ENCODE measurements around the gene LRRK1. TPM values are rescaled to one million over a fixed set of nuclear protein-coding genes. Genes with fewer than 3 reads are reported as not detected.

The LRRK1 gene
- total RNA-seq, 3 donors from 2014 or later (not counting 1 experiment from before 2014, with no cell fraction given): 1.2 to 5.5 (median 3.2) TPM

DNA sequence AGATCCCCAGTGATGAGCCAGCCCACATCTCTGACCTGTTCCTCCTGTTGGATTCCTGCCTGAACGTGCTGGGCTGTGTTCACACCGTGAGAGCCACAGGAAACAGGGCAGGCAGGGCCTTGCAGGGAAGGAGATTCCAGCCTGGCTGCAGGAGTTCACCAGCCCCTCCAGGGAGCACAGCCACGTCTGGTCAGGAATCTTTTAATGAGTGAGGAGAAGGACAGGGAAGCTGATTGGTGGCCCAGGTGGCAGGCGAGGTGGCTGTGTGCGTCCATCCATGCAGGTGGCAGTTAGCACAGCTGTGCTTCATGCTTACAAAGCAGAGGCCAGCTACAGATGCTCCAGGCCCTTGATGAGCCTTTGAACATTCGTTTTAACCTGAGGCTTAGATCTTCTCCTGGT, 10.5 kb downstream of the LRRK1 start:
- H3K9me3 ChIP-seq (ENCODE audit: control insufficient read depth, insufficient read depth, low read length): no peaks in the 10 kb centered on the region
- Mint-ChIP-seq H3K4me1 (no peaks in the 10 kb centered on the region), H3K9me3 (no peaks in the 10 kb centered on the region), H3K4me3 (no peak overlapping the region), H3K27me3 (ENCODE audit: low read depth in 2 of 2) (peaks cover 2% of the 10 kb centered on the region in 2 donors), H3K27ac (no peak overlapping the region), H3K36me3 (no peaks in the 10 kb centered on the region)
- WGBS (ENCODE audit: insufficient coverage): 55% methylated on average over 6 of the region's 6 CpGs
- H3K4me3 ChIP-seq (ENCODE audit: low read length): no peak overlapping the region
- H3K36me3 ChIP-seq (ENCODE audit: control insufficient read depth, insufficient read depth, low read length): no peaks in the 10 kb centered on the region
- H3K4me1 ChIP-seq (ENCODE audit: control insufficient read depth, insufficient read depth, low read length): peaks cover 4% of the 10 kb centered on the region
- TF ChIP-seq, protein P1, sequence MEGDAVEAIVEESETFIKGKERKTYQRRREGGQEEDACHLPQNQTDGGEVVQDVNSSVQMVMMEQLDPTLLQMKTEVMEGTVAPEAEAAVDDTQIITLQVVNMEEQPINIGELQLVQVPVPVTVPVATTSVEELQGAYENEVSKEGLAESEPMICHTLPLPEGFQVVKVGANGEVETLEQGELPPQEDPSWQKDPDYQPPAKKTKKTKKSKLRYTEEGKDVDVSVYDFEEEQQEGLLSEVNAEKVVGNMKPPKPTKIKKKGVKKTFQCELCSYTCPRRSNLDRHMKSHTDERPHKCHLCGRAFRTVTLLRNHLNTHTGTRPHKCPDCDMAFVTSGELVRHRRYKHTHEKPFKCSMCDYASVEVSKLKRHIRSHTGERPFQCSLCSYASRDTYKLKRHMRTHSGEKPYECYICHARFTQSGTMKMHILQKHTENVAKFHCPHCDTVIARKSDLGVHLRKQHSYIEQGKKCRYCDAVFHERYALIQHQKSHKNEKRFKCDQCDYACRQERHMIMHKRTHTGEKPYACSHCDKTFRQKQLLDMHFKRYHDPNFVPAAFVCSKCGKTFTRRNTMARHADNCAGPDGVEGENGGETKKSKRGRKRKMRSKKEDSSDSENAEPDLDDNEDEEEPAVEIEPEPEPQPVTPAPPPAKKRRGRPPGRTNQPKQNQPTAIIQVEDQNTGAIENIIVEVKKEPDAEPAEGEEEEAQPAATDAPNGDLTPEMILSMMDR (IDR thresholded peaks at IDR 0.05): no peak
- ATAC-seq (no peak), DNase-seq (no peak)
- H3K27ac ChIP-seq (ENCODE audit: low read length): no peak overlapping the region
- H3K27me3 ChIP-seq (ENCODE audit: control insufficient read depth, insufficient read depth, low read length): no peaks in the 10 kb centered on the region
- intact Hi-C loops (cut with micrococcal nuclease): no loop called here

DNA sequence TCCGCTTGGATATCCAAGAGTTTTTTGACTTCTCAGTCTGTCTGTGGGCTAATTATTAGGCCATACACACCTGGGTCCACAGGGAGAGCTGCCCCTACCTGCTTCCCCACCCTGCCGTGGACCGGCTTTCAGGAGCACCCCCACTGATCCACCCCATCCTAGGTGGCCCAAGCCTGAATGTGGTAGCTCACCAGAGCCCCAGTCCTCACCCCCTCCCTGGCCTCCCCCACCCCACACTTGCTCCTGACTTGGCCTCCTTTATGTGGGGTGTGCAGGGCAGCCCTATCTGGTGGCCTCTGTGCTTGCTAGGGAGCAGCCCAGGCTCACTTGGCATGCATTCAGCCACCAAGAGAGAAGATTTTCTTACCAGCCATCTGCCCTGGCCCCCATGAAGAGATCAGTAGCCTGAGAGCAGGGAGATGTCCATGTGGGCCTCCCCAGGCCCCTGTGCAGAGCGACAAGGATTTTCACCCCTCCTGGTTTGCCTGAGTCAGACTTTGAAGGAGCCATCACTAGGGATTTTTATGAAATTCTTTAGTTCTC, 11.2 kb downstream of the LRRK1 start:
- no peak for ATAC-seq

DNA sequence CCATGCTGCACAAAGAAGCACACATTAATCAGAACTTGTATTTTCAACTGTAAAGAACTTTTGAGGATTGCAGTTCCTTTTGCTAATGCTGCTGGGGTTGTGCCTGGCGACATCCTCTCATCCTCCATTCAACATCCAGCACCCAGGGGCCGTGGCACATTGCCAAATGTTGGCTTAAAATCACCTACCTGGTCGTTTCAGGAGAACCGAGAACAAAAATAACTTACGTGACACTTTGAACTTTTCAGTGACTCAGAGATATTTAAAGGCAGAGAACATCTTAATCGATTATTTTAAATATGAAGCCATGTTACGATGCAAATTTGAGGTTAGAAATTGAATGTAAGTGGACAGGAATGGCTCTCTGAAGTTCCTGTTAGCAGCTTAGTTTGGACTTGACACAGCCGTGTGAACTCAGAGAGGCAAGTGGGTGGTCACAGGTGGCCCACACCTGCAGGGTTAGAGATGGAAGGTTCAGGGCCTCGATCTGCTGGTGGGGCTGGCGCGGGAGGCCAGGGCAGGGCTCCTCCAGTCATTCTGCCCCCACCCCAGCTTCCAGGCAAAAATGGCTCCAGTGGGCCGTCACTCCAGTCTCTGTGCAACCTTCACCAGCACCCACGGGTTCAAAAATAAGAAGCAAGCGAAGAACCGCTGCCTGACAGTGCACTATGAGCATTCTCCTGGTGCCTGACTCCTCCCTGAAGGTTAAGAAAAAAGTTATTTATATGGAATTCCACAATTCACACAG, 12.2 kb downstream of the LRRK1 start:
- Histone ChIP-seq H3K9me3 (ENCODE audit: control insufficient read depth, insufficient read depth, low read length) (no peaks in the 10 kb centered on the region), H3K27ac (ENCODE audit: low read length) (no peak overlapping the region), H3K27me3 (ENCODE audit: control insufficient read depth, insufficient read depth, low read length) (no peaks in the 10 kb centered on the region), H3K36me3 (ENCODE audit: control insufficient read depth, insufficient read depth, low read length) (no peaks in the 10 kb centered on the region), H3K4me1 (ENCODE audit: control insufficient read depth, insufficient read depth, low read length) (peaks cover 8% of the 10 kb centered on the region), H3K4me3 (ENCODE audit: low read length) (no peak overlapping the region)
- Mint-ChIP-seq H3K9me3 (no peaks in the 10 kb centered on the region), H3K36me3 (no peaks in the 10 kb centered on the region), H3K4me3 (no peak overlapping the region), H3K27ac (no peak overlapping the region), H3K4me1 (no peaks in the 10 kb centered on the region), H3K27me3 (ENCODE audit: low read depth in 2 of 2) (peaks cover 0 to 6% of the 10 kb centered on the region in 2 donors)
- intact Hi-C loops (cut with micrococcal nuclease): no loop called here
- TF ChIP-seq, protein P1 (IDR thresholded peaks at IDR 0.05): no peak
- no peak for ATAC-seq
- 75% methylated on average over 15 of the region's 15 CpGs for whole genome bisulfite sequencing (ENCODE audit: insufficient coverage)
- no peak for DNase-seq

More for the DNA sequence above, 11.2 kb downstream of the LRRK1 start:
- no peak for DNase-seq
- Mint-ChIP-seq H3K9me3 (no peaks in the 10 kb centered on the region), H3K4me1 (no peaks in the 10 kb centered on the region), H3K4me3 (no peak overlapping the region), H3K27ac (no peak overlapping the region), H3K27me3 (ENCODE audit: low read depth in 2 of 2) (peaks cover 0 to 6% of the 10 kb centered on the region in 2 donors), H3K36me3 (no peaks in the 10 kb centered on the region)
- TF ChIP-seq, protein P1 (IDR thresholded peaks at IDR 0.05): no peak
- H3K27ac ChIP-seq (ENCODE audit: low read length): no peak overlapping the region
- WGBS (ENCODE audit: insufficient coverage): 95% methylated on average over 4 of the region's 4 CpGs
- H3K4me1 ChIP-seq (ENCODE audit: control insufficient read depth, insufficient read depth, low read length): peaks cover 8% of the 10 kb centered on the region
- no peaks in the 10 kb centered on the region for H3K9me3 ChIP-seq (ENCODE audit: control insufficient read depth, insufficient read depth, low read length)
- H3K4me3 ChIP-seq (ENCODE audit: low read length): no peak overlapping the region
- H3K27me3 ChIP-seq (ENCODE audit: control insufficient read depth, insufficient read depth, low read length): no peaks in the 10 kb centered on the region
- intact Hi-C loops (cut with micrococcal nuclease): no loop called here
- H3K36me3 ChIP-seq (ENCODE audit: control insufficient read depth, insufficient read depth, low read length): no peaks in the 10 kb centered on the region

All from natural killer cell (primary cell).